ENCODE measurements around the gene TMEM164.

DNA sequence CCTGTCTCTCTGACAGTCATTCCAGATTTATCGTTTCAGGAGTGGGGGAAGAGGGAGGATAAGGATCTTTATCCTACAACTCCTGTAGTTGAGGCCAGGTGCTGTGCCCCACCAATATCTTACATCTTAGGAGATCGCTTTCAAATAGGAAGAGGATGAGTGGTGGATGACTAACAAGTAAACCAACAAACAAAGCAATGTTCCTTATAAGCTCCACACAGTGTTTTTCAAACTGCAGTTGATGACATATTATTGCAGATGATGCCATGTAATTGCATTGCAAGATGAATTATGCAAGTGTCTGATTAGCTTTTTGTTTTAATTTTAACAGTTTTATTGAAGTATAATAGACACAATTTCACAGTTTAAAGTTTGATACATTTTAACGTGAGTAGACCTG lies 35.8 kb upstream of the TMEM164 start:
- no peak for TF ChIP-seq POLR2A (IDR thresholded peaks at IDR 0.05; ENCODE audit: low read depth, low read length)
- no peak for TF ChIP-seq TAF1 (IDR thresholded peaks at IDR 0.05; ENCODE audit: borderline replicate concordance, low read depth, low read length)

Measured in GM12892 (cell line).